PC-3 (cell line): ENCODE data around the gene RAB26. TPM values are rescaled to one million over a fixed set of nuclear protein-coding genes. Genes with fewer than 3 reads are reported as not detected.
"Not testable (repeated sequence)": the region's sequence is repeated elsewhere in the genome, so short reads cannot be mapped to it uniquely, and the experiment has no call there.

Experiments used
- ATAC-seq: fragments of 200-7000 bp; cut with Tn5 transposase; 2 replicates; pipeline ENCODE4 v1.9.1; 2020; ENCODE audit warnings: mild to moderate bottlenecking, moderate library complexity
- BruUV-seq: library from RNA; stranded (reverse); fragments of 400-500 nt; replicated peaks from 2 replicates; lab custom pipeline; 2021; lab: Mats Ljungman, UMichigan
- CTCF ChIA-PET: fragments of 300-600 bp; sonication (Branson Sonifier 250); formaldehyde crosslinking; loops from one replicate; lab custom pipeline; 2022; ENCODE audit warnings: antibody characterized with exemption; lab: Charles Lee
- POLR2A ChIA-PET: fragments of 300-600 bp; sonication (Branson Sonifier 250); formaldehyde crosslinking; loops from one replicate; lab custom pipeline; 2022; ENCODE audit warnings: antibody characterized with exemption; ENCODE audit not compliant: unreplicated experiment; lab: Charles Lee
- DNase-seq: peaks from one replicate; pipeline ENCODE4 v3.0.0-alpha.2; 2015
- H2AFZ ChIP-seq: fragments of 300-600 bp; sonication (generic); 2 replicates; pipeline ENCODE4 v1.6.0; 2016; ENCODE audit warnings: antibody characterized with exemption, low read length
- H3F3A ChIP-seq: fragments of 300-600 bp; sonication (generic); one replicate; pipeline ENCODE4 v1.6.0; 2017; ENCODE audit warnings: antibody characterized with exemption, low read length, control low read depth, mild to moderate bottlenecking; ENCODE audit not compliant: unreplicated experiment
- H3K27ac ChIP-seq: fragments of 300-600 bp; sonication (generic); 2 replicates; pipeline ENCODE4 v1.5.1; 2016; ENCODE audit warnings: mild to moderate bottlenecking, low read length
- H3K27me3 ChIP-seq: fragments of 300-600 bp; sonication (generic); 2 replicates; pipeline ENCODE4 v1.6.1; 2016; ENCODE audit warnings: low read length, mixed read lengths
- H3K36me3 ChIP-seq: fragments of 300-600 bp; sonication (generic); 2 replicates; pipeline ENCODE4 v1.6.1; 2016; ENCODE audit warnings: low read depth, mixed run types, low read length, mixed read lengths
- H3K4me1 ChIP-seq: fragments of 300-600 bp; sonication (generic); 2 replicates; pipeline ENCODE4 v1.5.1; 2016; ENCODE audit warnings: low read length; ENCODE audit not compliant: insufficient read depth
- H3K4me2 ChIP-seq: fragments of 300-600 bp; sonication (generic); 2 replicates; pipeline ENCODE4 v1.6.0; 2016; ENCODE audit warnings: low read length
- H3K4me3 ChIP-seq: fragments of 300-600 bp; sonication (generic); 2 replicates; pipeline ENCODE4 v1.5.1; 2016; ENCODE audit warnings: mild to moderate bottlenecking, low read length, mixed read lengths
- H3K79me2 ChIP-seq: fragments of 300-600 bp; sonication (generic); 2 replicates; pipeline ENCODE4 v1.6.1; 2017; ENCODE audit warnings: low read length, mixed read lengths
- H3K9ac ChIP-seq: fragments of 300-600 bp; sonication (generic); 2 replicates; pipeline ENCODE4 v1.6.0; 2016; ENCODE audit warnings: mild to moderate bottlenecking, low read length
- H3K9me2 ChIP-seq: fragments of 300-600 bp; sonication (generic); replicated peaks from 2 replicates; pipeline ENCODE4 v1.6.1; 2016; ENCODE audit warnings: mixed run types, low read length, mixed read lengths
- H3K9me3 ChIP-seq: fragments of 300-600 bp; sonication (generic); 2 replicates; pipeline ENCODE4 v1.6.1; 2016; ENCODE audit warnings: low read length, mixed read lengths
- H4K20me1 ChIP-seq: fragments of 300-600 bp; sonication (generic); 2 replicates; pipeline ENCODE4 v1.6.1; 2016; ENCODE audit warnings: low read length, mixed read lengths
- CTCF ChIP-seq: fragments of 300-600 bp; sonication (generic); conservative IDR thresholded peaks from 2 replicates; pipeline ENCODE4 v1.5.1; 2017; ENCODE audit warnings: antibody characterized with exemption, low read depth, mild to moderate bottlenecking, low read length
- EZH2 ChIP-seq: fragments of 300-600 bp; sonication (generic); IDR thresholded peaks from one replicate; pipeline ENCODE4 v1.6.1; 2017; ENCODE audit warnings: antibody characterized with exemption, mild to moderate bottlenecking, low read length; ENCODE audit not compliant: unreplicated experiment
- EZH2phosphoT487 ChIP-seq: fragments of 300-600 bp; sonication (generic); IDR thresholded peaks from 2 replicates; pipeline ENCODE4 v1.6.1; 2018; ENCODE audit warnings: mild to moderate bottlenecking, antibody characterized with exemption, low read length, borderline replicate concordance
- intact Hi-C: fragments of 100-400 bp; cut with micrococcal nuclease; formaldehyde crosslinking; loops from 2 replicates; pipeline ENCODE4 v1.9.0; 2023
- total RNA-seq: library from RNA; depleted of rRNA; stranded (reverse); fragments of >200 nt; gene quantifications from 2 replicates; pipeline ENCODE4 v1.2.3, GENCODE V29; 2014

Gene RAB26
- total RNA-seq, 1 experiment from 2014 or later = 5.6 TPM

GRCh38 chr16:2114225-2114624 is 34.2 kb upstream of the RAB26 start:
- H3K9me3 ChIP-seq, H3K79me2 ChIP-seq, DNase-seq, H3K36me3 ChIP-seq, intact Hi-C loops, H3K4me3 ChIP-seq, H3K27me3 ChIP-seq, ATAC-seq, CTCF ChIA-PET, H3K9ac ChIP-seq, H3K9me2 ChIP-seq, H3F3A ChIP-seq, H4K20me1 ChIP-seq, POLR2A ChIA-PET, BruUV-seq, H3K4me1 ChIP-seq, H3K4me2 ChIP-seq, H2AFZ ChIP-seq, H3K27ac ChIP-seq: not testable (repeated sequence)

GRCh38 chr16:2114885-2115590 is 33.4 kb upstream of the RAB26 start:
- H3F3A ChIP-seq, H3K27ac ChIP-seq, H4K20me1 ChIP-seq, H3K9ac ChIP-seq, H3K4me3 ChIP-seq, ATAC-seq, H3K27me3 ChIP-seq, H3K79me2 ChIP-seq, H3K4me1 ChIP-seq, CTCF ChIA-PET, H3K4me2 ChIP-seq, H3K9me2 ChIP-seq, DNase-seq, H3K36me3 ChIP-seq, H2AFZ ChIP-seq, H3K9me3 ChIP-seq, BruUV-seq, intact Hi-C loops, POLR2A ChIA-PET: not testable (repeated sequence)

GRCh38 chr16:2115591-2115973 is 32.8 kb upstream of the RAB26 start:
- Histone ChIP-seq H3K27me3 (no peaks in the 10 kb centered on the region), H3K4me3 (no peak overlapping the region), H3K9me3 (no peaks in the 10 kb centered on the region), H3K79me2 (no peaks in the 10 kb centered on the region), H3K9me2 (no peaks in the 10 kb centered on the region), H3K4me2 (no peak overlapping the region), H3K9ac (no peak overlapping the region), H4K20me1 (no peaks in the 10 kb centered on the region), H3K27ac (no peak overlapping the region), H3K4me1 (no peaks in the 10 kb centered on the region), H3F3A (no peaks in the 10 kb centered on the region), H2AFZ (no peak overlapping the region), H3K36me3 (no peaks in the 10 kb centered on the region)
- BruUV-seq = no TSS peak
- no peak for DNase-seq
- ChIA-PET POLR2A (no interaction called here), CTCF (no interaction called here)
- TF ChIP-seq EZH2phosphoT487 = no peak
- no peak for TF ChIP-seq CTCF
- TF ChIP-seq EZH2 = no peak
- intact Hi-C loops = no loop called here
- no peak for ATAC-seq

- CTCF ChIA-PET, DNase-seq, H3K4me1 ChIP-seq, H2AFZ ChIP-seq, H3K79me2 ChIP-seq, POLR2A ChIA-PET, intact Hi-C loops, H3K4me2 ChIP-seq, H3K27ac ChIP-seq, BruUV-seq, H3K9me2 ChIP-seq, H3K9me3 ChIP-seq, H3K27me3 ChIP-seq, H3K4me3 ChIP-seq, H4K20me1 ChIP-seq, H3F3A ChIP-seq, H3K9ac ChIP-seq, ATAC-seq, H3K36me3 ChIP-seq: not testable (repeated sequence)
These were observed 32.0 kb upstream of the RAB26 start for GRCh38 chr16:2116428-2116827.

- H3K4me1 ChIP-seq, H3K79me2 ChIP-seq, BruUV-seq, H3F3A ChIP-seq, H3K4me2 ChIP-seq, H3K9me2 ChIP-seq, DNase-seq, H3K9ac ChIP-seq, H2AFZ ChIP-seq, H3K27ac ChIP-seq, ATAC-seq, H3K36me3 ChIP-seq, H3K4me3 ChIP-seq, H4K20me1 ChIP-seq, intact Hi-C loops, POLR2A ChIA-PET, CTCF ChIA-PET, H3K9me3 ChIP-seq, H3K27me3 ChIP-seq: not testable (repeated sequence)
These were observed 31.1 kb upstream of the RAB26 start for GRCh38 chr16:2117341-2117740.
